Vagina (tissue), 2 donors: ENCODE measurements around the gene KRTAP10-1.
"Not testable (repeated sequence)": the region's sequence is repeated elsewhere in the genome, so short reads cannot be mapped to it uniquely, and the experiment has no call there.

Experiments used
- CTCF ChIP-seq, 3 experiments: fragments of 450-650 bp in 2 of 3; fragments of 200-600 bp in 1 of 3; sonication (generic) in 1 of 3; IDR thresholded peaks; one replicate each; pipeline ENCODE4 v1.5.1; 2017 to 2019; ENCODE audit warnings: antibody characterized with exemption in 3 of 3, mild to moderate bottlenecking in 2 of 3, moderate library complexity in 2 of 3
- POLR2AphosphoS5 ChIP-seq, 2 donors: sonication (generic); formaldehyde crosslinking; IDR thresholded peaks; one replicate each; pipeline ENCODE4 v1.9.0; 2017; ENCODE audit warnings: antibody characterized with exemption in 2 of 2, mild to moderate bottlenecking in 2 of 2, low read depth in 1 of 2; ENCODE audit not compliant: insufficient read depth in 1 of 2

GRCh38 chr21:44503006-44503889, 36.7 kb downstream of the KRTAP10-1 start:
- TF ChIP-seq POLR2AphosphoS5 (IDR thresholded peaks at IDR 0.05; ENCODE audit: insufficient read depth in 1 of 2, low read depth in 1 of 2); CTCF (IDR thresholded peaks at IDR 0.05): not testable (repeated sequence)
